GM21526 (cell line): Measurements from ENCODE around the gene INPP5B.

ENCODE experiments used
- ATAC-seq: cut with Tn5 transposase; IDR thresholded peaks from one replicate; pipeline ENCODE4 v1.9.1; 2021; ENCODE audit warnings: moderate library complexity; ENCODE audit not compliant: unreplicated experiment, low FRiP score

INPP5B gene

GRCh38 chr1:37879865-37880264 lies 67.0 kb downstream of the INPP5B start:
- no peak for ATAC-seq

DNA sequence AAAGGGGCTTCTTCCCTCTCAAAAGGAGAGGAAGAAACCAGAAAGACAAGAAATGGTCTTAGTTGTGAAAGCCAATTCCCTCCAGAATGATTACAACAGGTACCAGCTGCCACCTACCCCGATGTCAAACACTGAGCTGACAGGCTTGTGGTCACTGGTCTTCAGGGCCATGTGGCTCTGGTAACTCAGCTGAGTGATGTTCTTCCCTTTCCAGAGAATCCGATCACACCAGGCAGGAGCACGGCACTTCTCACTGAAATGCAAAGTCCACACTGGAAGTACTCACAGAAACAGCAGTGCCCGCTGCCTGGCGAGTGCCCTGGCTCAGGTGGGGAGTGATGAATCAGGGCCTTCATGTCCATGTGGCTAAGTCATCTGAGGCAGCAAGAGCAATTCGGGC lies 68.8 kb downstream of the INPP5B start:
- no peak for ATAC-seq

GRCh38 chr1:37875833-37876232 lies 71.0 kb downstream of the INPP5B start:
- ATAC-seq: no peak

DNA sequence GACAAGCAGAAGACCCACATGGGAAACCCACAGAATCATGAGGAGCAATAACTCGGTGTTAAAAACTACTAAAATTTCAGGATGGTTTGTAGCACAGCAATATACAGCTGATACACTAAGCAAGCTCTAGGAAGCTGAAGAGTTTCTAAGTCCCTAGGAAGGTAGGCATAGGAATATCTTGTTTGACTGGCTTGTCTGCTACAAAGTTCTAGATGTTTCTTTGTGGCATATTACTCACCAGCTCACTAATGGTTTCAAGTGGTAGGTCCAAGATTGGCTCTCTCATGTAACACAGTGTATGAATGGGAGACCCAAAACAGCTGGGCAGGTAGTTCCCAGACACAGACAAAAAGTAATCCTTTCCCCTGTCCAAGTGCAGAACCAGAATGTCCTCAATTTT lies 74.2 kb downstream of the INPP5B start:
- no peak for ATAC-seq

- ATAC-seq: no peak
Measured at GRCh38 chr1:37868466-37868865, 78.4 kb downstream of the INPP5B start.

GRCh38 chr1:37867784-37868183 lies 79.1 kb downstream of the INPP5B start:
- no peak for ATAC-seq

- no peak for ATAC-seq
Measured at GRCh38 chr1:37866491-37866890, 80.4 kb downstream of the INPP5B start.

GRCh38 chr1:37865348-37866120 lies 81.3 kb downstream of the INPP5B start:
- no peak for ATAC-seq

DNA sequence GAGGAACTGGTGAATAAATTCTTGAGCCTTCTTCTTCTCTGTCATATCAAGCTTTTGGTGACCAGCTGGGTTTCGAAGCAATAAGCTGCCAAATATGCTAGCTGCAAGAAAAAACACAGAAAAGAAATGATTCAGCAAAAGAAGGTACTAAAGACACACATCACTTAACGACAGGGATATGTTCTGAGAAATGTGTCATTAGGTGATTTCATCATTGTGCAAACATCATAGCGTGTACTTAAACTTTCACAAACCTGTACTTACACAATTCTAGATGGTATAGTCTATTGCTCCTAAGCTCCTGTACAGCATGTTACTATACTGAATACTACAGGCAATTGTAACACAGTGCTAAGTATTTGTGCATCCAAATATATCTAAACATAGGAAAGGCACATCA lies 84.5 kb downstream of the INPP5B start:
- no peak for ATAC-seq

DNA sequence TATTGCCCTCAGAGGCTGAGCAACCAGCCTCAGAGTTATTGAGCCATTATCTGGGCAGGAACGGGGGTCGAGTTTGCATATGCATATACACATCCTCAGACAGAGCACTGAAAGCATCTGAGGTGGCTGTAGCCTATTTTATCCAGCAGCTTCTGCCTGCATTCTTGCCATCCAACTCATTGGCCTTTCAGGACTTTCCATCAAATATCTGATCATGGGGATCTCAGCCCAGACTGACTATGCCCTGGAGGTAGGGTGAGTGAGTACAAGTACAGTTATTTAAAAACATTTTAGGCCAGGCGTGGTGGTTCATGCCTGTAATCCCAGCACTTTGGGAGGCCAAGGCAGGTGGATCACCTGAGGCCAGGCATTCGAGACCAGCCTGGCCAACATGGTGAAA lies 85.7 kb downstream of the INPP5B start:
- no peak for ATAC-seq

DNA sequence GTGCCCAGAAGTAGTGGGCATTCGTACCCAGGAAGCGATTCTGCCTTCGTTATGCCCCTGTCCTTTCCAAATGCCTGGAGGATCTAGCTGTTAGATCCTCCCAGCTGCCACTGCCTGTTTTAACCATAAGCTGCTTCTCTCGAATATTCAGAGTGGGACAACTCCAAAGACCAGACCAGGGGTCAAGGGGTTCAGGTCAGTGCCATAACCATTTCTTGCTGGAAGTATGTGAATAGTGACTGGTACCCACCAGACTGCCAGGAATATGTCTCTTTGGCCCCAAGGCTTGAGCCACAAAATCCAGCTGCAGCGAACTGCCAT lies 86.5 kb downstream of the INPP5B start:
- ATAC-seq: no peak

DNA sequence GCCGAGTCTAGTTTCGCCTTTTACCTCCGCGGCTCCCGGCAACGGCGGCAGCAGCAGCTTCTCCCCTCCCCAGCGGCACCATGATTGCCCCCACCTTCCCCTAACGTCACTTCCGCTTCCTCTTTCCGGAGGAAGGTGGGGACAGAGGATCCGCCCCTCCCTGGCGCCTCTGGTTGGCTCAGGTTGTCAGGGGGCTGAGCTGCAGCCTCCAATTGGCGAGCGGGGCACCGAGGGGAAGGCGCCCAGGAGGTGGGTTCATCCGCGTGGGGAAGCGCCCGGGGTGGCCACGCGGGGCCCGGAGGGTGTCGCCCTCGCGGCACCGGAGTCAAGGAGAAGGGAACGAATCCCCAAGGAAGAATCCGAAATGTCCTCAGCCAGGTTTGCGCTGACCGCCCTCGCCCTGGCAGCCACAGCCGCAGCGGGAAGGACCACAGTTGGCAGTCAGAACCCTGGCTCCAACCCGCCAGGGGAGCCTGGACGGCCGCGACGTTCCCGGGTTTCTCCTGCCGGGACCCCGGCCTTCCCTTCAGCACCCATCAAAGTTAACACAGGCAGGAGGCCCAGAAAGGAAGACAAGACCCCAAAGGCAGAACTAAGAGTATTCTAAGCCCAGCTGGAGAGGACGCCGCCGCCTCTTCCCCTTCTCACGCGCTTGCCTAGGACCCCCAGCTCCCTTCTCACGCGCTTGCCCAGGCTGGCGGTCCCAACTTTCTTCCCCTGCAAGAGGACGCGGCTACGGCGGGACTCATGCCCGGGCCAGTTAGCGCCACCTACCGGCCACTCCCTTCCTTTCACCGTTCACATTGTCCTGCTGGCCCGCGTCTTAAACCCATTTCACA lies 87.1 kb downstream of the INPP5B start, which contains the start of gene MTF1:
MTF1 (minus strand) TSS at position 86 of the 839 bp plus-strand sequence. CDS start 1,934 bp downstream, outside the sequence.
- ATAC-seq: peak; percentile 79

DNA sequence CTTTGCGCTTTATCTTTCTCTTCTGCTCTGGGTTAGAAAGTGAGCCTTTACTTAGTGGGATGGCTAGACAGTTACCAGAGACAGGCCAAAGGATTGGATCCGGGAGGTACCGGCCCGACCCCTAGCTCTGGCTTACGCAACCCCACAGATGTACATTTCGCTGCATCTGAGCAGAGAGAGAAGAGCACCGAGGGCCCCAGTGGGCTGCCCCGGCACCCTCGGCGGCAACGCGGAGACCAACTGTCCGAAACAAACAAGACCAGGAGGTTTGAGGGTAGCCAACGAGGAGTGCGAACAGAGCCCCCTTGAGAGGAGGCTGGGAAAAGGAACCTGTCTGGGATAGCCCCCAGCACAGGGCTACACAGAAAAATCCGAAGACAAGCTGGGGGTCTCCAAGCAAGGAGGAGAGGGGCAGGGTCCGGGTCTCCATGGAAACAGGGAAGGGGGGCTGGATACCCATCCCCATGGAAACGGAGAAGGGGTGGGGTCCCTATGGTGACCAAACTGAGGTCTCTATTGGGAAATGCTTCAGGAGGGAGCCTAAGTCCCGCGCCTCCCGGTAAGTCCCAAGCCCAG lies 87.8 kb downstream of the INPP5B start:
- ATAC-seq: peak; percentile 7

- ATAC-seq: no peak
Measured at GRCh38 chr1:37854406-37854805, 92.4 kb downstream of the INPP5B start.

- no peak for ATAC-seq
Measured at GRCh38 chr1:37853157-37853556, 93.7 kb downstream of the INPP5B start.

DNA sequence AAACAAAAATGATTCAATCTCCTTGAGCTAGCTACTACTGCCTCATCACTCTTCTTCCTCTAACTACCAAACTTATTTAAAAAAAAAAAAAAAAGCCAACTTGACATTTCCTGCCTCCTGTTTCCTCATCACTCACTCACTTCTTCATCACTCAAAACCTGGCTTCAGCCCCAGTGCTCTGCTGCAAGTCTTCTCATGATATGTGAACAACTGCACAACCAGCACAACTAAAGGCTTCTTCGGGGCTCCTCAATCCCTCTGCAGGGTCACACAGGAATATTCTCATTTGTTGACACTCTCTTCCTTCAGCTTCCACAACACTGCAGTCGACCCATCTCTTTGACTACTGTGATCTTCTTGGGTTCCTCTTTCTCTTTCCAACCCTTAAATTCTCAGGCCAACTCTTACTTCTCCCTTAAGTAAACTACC lies 95.1 kb downstream of the INPP5B start:
- no peak for ATAC-seq

DNA sequence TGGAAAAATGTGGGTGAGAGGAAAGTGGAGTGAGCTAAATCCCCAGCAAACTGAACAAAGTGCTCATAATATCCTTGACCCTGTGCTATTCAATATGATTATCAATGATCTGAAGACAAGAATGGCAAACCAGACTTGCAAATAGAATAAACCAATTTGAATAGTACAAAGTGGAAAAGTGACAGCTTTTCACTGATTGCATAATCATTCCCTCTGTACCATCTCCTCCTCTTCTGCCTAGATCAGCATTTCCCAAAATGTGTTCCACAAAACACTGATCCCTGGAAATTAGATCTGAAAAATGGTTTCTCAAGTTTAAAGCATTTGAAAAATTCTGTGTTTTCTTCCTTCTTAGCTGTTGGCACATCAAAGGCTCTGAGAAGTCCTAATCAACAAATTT lies 95.6 kb downstream of the INPP5B start:
- ATAC-seq: no peak

DNA sequence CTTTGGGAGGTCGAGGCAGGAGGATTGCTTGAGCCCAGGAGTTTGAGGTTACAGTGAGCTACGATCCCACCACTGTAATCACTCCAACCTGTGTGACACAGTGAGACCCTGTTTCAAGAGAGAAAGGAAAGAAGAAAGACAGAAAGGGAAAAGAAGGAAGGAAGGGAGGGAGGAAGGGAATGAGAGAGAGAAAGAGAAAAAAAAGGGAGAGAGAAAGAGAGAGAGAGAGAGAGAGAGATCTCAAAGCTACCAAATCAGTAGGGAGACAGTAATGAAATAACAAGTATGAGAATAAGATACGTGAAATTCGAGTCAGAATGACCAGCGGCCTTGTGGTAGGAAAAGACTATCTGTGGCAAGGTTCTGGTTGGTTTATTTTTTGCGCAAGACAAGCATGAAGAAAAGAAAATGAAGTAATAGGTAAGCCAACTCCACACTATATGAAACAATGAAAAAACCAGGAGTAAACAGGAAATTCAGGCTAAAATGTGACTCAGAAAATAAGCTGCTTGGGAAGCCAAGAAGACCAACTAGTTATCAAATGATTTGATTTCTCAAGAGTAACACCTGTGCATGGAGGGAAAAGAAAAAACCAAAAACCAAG lies 96.4 kb downstream of the INPP5B start:
- ATAC-seq: no peak

GRCh38 chr1:37849480-37849879 lies 97.4 kb downstream of the INPP5B start:
- ATAC-seq: no peak

DNA sequence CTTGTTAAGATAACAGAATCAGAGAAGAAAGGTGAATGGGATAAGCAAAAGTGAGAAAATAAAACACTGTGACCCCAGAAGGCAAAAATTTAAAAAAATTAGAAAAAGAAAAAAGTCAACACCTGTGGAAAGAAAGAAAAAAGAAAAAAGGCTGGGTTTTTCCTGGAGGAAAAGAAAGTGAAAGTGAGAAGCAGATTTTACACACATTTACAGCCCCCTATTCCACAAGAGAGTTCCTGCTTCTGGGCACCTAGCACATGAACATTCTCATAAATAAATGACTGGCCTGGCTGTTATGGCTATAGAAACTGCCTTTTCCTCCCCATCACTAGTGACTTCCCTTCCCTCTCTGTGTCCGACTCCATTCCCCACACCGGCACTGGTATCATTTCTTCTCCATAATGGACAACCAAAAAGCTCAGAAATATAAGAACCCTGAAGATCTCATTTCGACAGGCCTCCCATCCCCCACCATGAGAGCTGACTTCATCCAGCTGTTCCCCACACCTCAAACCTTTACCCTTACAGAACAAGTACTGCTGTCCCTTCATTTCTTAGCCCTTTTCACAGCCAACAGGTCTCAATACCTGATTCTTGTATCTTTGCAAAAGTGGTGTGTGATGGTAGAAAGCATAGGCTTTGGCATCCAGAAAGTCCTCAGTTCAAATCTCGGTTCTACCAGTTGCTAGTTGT lies 100.1 kb downstream of the INPP5B start:
- no peak for ATAC-seq
